Fibroblast of lung (primary cell): ENCODE measurements around the gene RNASE4.

Experiments
- CTCF ChIP-seq, 2 donors: IDR thresholded peaks in 1 of 2; conservative IDR thresholded peaks in 1 of 2; 1 replicate in 1 of 2; 2 replicates in 1 of 2; pipeline ENCODE4 v1.5.1; 2011 to 2012; ENCODE audit warnings: low read length in 2 of 2, control low read depth in 1 of 2, inconsistent platforms in 1 of 2, low read depth in 1 of 2, mild to moderate bottlenecking in 1 of 2
- EZH2 ChIP-seq: IDR thresholded peaks from 2 replicates; pipeline ENCODE4 v1.5.1; 2012; ENCODE audit warnings: low read length, control low read depth, mild to moderate bottlenecking; ENCODE audit errors: missing control alignments

DNA sequence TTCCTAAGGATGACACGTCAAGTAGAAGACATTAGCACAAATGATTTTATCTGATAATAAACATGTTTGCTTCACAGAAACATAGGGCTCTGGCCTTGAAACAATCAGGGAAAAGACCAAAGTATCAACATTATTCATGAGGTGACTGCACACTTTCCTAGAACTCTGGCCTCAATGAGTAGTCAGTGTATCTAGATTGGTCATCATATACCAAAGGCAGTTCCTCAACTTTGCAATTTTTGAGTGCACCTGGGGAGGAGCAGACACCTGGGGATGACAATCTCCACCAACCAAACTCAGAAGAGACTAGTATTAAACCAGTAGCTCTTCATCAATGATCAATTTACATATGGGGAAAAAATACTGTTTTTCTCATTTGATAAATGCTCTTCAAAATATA lies 65.8 kb downstream of the RNASE4 start:
- TF ChIP-seq CTCF (conservative IDR thresholded peaks at IDR 0.05 in 1 of 2, IDR thresholded peaks at IDR 0.05 in 1 of 2; ENCODE audit: low read depth in 1 of 2, low read length in 2 of 2) (no peak), EZH2 (no peak)
